Testis (tissue), 2 donors: Measurements from ENCODE around the gene EPB41L4A.

Source experiments
- CTCF ChIP-seq, 3 experiments: fragments of 450-650 bp in 2 of 3; fragments of 200-600 bp in 1 of 3; sonication (generic) in 1 of 3; IDR thresholded peaks; one replicate each; pipeline ENCODE4 v1.5.1; 2016 to 2019; ENCODE audit warnings: antibody characterized with exemption in 3 of 3, mild to moderate bottlenecking in 2 of 3, moderate library complexity in 1 of 3
- POLR2A ChIP-seq: fragments of 450-650 bp; IDR thresholded peaks from one replicate; pipeline ENCODE4 v1.6.1; 2017; ENCODE audit warnings: antibody characterized with exemption, mild to moderate bottlenecking, moderate library complexity

DNA sequence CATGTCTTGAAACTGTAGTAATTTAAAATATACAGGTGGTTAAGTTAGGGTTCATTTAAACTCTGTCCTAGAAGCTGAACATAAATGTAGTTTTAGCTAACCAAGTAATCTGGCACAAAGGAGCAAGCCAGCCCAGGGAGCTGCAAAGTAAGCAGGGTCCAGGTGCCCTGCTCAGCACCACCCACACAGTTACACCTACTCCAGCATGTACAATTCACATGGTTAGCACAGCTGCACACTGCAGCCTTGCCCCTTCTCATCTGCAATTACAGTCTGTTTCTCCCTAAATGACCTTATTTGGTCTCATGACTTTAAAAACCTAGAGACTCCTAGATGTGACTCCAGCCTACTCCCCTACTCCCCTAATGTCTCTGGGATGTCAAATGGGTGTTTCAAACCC, 128.4 kb downstream of the EPB41L4A start:
- TF ChIP-seq CTCF (IDR thresholded peaks at IDR 0.05) (no peak), POLR2A (no peak)
